Airway epithelial cell (primary cell): ENCODE measurements around the gene MCF2. TPM values are rescaled to one million over a fixed set of nuclear protein-coding genes. Genes with fewer than 3 reads are reported as not detected.

Source experiments
- total RNA-seq: library from RNA; depleted of rRNA; stranded (reverse); fragments of >200 nt; gene quantifications from 2 replicates; pipeline ENCODE4 v1.2.3, GENCODE V29; 2015

The MCF2 gene
- 0.05 and 0.42 TPM in 2 replicates for total RNA-seq

GRCh38 chrX:139708067-139708466 lies at the start of gene MCF2:
Gene MCF2 (minus strand): TSS chrX:139708167. CDS start chrX:139651744, 56,423 bp downstream.

Other genes starting within 250 kb of the MCF2 start
- gene F9, start 177.4 kb downstream of the MCF2 start, total RNA-seq, result not detected in 2 replicates
- 14.5 and 22.6 TPM in 2 replicates for gene ATP11C, start 224.9 kb upstream of the MCF2 start, total RNA-seq